ENCODE data around the gene UBE2L3. TPM values are rescaled to one million over a fixed set of nuclear protein-coding genes. Genes with fewer than 3 reads are reported as not detected.

Gene UBE2L3
- polyA plus RNA-seq, 1 of the 3 experiments (the other 2 are of a cell fraction), result 41.2 TPM

- Histone ChIP-seq H2AFZ (ENCODE audit: low read depth) (no peak overlapping the region), H3K36me3 (replicated peaks in 1 of 2; ENCODE audit: control insufficient read depth in 1 of 2, insufficient read depth in 2 of 2, low read length in 1 of 2) (peaks cover 11 to 32% of the 10 kb centered on the region in 2 experiments), H3K27me3 (ENCODE audit: insufficient read depth) (no peaks in the 10 kb centered on the region), H3K27ac (ENCODE audit: low read depth in 2 of 2, low read length in 1 of 2) (no peak overlapping the region), H4K20me1 (ENCODE audit: insufficient read depth) (peaks cover 91% of the 10 kb centered on the region), H3K4me2 (no peak overlapping the region), H3K9me3 (no peaks in the 10 kb centered on the region), H3K4me3 (ENCODE audit: low read depth in 2 of 2, low read length in 1 of 2) (no peak overlapping the region), H3K9me2 (no peaks in the 10 kb centered on the region), H3K4me1 (ENCODE audit: control insufficient read depth in 1 of 2, insufficient read depth in 2 of 2, low read depth in 1 of 2, low read length in 1 of 2) (peaks cover 1 to 9% of the 10 kb centered on the region in 2 experiments; a peak in 1 of 4 replicates), H3K79me2 (ENCODE audit: insufficient read depth) (peaks cover 82% of the 10 kb centered on the region), H3K9ac (no peak overlapping the region), H3F3A (replicated peaks; ENCODE audit: insufficient read depth) (peaks cover 23% of the 10 kb centered on the region)
- TF ChIP-seq PBX3 (IDR thresholded peaks at IDR 0.05) (no peak), SMC3 (IDR thresholded peaks at IDR 0.05; ENCODE audit: low read depth, low read length) (no peak), MXI1 (IDR thresholded peaks at IDR 0.05; ENCODE audit: low read depth, low read length) (no peak)
- CTCF ChIA-PET, result interaction anchor here (1.5 to 11.2 kb wide), 2 partner anchors 16 to 17 kb away, joined by 5 to 145 read pairs; partner anchors contain the start of gene SDF2L1
- DNase-seq, result peak; percentile 3
- 92% methylated on average over 23 of the region's 23 CpGs for WGBS (ENCODE audit: low lambda C conversion rate)
- POLR2A ChIA-PET, result interaction anchor here (0.6 kb wide), 1 partner anchor 41 kb away, joined by 3 read pairs; no protein-coding TSS in a partner anchor
These were observed 55.6 kb downstream of the UBE2L3 start for GRCh38 chr22:21622919-21623647.

- WGBS (ENCODE audit: low lambda C conversion rate), result 96% methylated on average over 6 of the region's 7 CpGs
- peaks cover 23% of the 10 kb centered on the region for H3F3A ChIP-seq (replicated peaks; ENCODE audit: insufficient read depth)
- POLR2A ChIA-PET, result interaction anchor here (0.6 kb wide), 1 partner anchor 41 kb away, joined by 3 read pairs; no protein-coding TSS in a partner anchor
- TF ChIP-seq RFX5 (IDR thresholded peaks at IDR 0.05; ENCODE audit: low read length), result no peak
- no peak for TF ChIP-seq POLR2AphosphoS5 (IDR thresholded peaks at IDR 0.05; ENCODE audit: low read depth, low read length)
- no peak for TF ChIP-seq RXRA (IDR thresholded peaks at IDR 0.05; ENCODE audit: borderline replicate concordance, low read depth)
- CTCF ChIA-PET, result interaction anchor here (1.5 to 11.2 kb wide), 2 partner anchors 17 kb away, joined by 5 to 145 read pairs; partner anchors contain the start of gene SDF2L1
- no peaks in the 10 kb centered on the region for H3K9me2 ChIP-seq
- H3K4me3 ChIP-seq (ENCODE audit: low read depth in 2 of 2, low read length in 1 of 2), result no peak overlapping the region
- peaks cover 6 to 14% of the 10 kb centered on the region in 2 experiments; a peak in 1 of 4 replicates for H3K4me1 ChIP-seq (ENCODE audit: control insufficient read depth in 1 of 2, insufficient read depth in 2 of 2, low read depth in 1 of 2, low read length in 1 of 2)
- H3K79me2 ChIP-seq (ENCODE audit: insufficient read depth), result peaks cover 82% of the 10 kb centered on the region
- H3K9ac ChIP-seq, result no peak overlapping the region
- peaks cover 92% of the 10 kb centered on the region for H4K20me1 ChIP-seq (ENCODE audit: insufficient read depth)
- H3K27me3 ChIP-seq (ENCODE audit: insufficient read depth), result no peaks in the 10 kb centered on the region
- no peak overlapping the region; a peak in 1 of 4 replicates for H3K27ac ChIP-seq (ENCODE audit: low read depth in 2 of 2, low read length in 1 of 2)
- no peak for DNase-seq
- H2AFZ ChIP-seq (ENCODE audit: low read depth), result no peak overlapping the region
- H3K9me3 ChIP-seq, result no peaks in the 10 kb centered on the region
- peaks cover 11 to 36% of the 10 kb centered on the region in 2 experiments for H3K36me3 ChIP-seq (replicated peaks in 1 of 2; ENCODE audit: control insufficient read depth in 1 of 2, insufficient read depth in 2 of 2, low read length in 1 of 2)
- H3K4me2 ChIP-seq, result no peak overlapping the region
These were observed 56.1 kb downstream of the UBE2L3 start for GRCh38 chr22:21623648-21623970.

GRCh38 chr22:21624120-21624879 lies 56.8 kb downstream of the UBE2L3 start:
- Histone ChIP-seq H3K36me3 (replicated peaks in 1 of 2; ENCODE audit: control insufficient read depth in 1 of 2, insufficient read depth in 2 of 2, low read length in 1 of 2) (peaks cover 11 to 36% of the 10 kb centered on the region in 2 experiments), H3K79me2 (ENCODE audit: insufficient read depth) (peaks cover 81% of the 10 kb centered on the region), H3K4me3 (ENCODE audit: low read depth in 2 of 2, low read length in 1 of 2) (no peak overlapping the region), H2AFZ (ENCODE audit: low read depth) (no peak overlapping the region), H3K9me3 (no peaks in the 10 kb centered on the region), H3K27me3 (ENCODE audit: insufficient read depth) (no peaks in the 10 kb centered on the region), H3K4me1 (ENCODE audit: control insufficient read depth in 1 of 2, insufficient read depth in 2 of 2, low read depth in 1 of 2, low read length in 1 of 2) (peaks cover 6 to 19% of the 10 kb centered on the region in 2 experiments; a peak in 1 of 4 replicates), H3K27ac (ENCODE audit: low read depth in 2 of 2, low read length in 1 of 2) (no peak overlapping the region; a peak in 1 of 4 replicates), H4K20me1 (ENCODE audit: insufficient read depth) (peaks cover 88% of the 10 kb centered on the region), H3K9me2 (no peaks in the 10 kb centered on the region), H3K4me2 (no peak overlapping the region), H3F3A (replicated peaks; ENCODE audit: insufficient read depth) (peaks cover 23% of the 10 kb centered on the region), H3K9ac (no peak overlapping the region)
- POLR2A ChIA-PET, result no interaction called here
- DNase-seq, result peak; percentile 57
- CTCF ChIA-PET, result interaction anchor here (0.6 to 11.2 kb wide), 10 partner anchors 11 to 586 kb away, joined by 3 to 145 read pairs (median 3); partner anchors contain the start of gene SDF2L1
- WGBS (ENCODE audit: low lambda C conversion rate), result 80% methylated on average over 8 of the region's 8 CpGs
- TF ChIP-seq USF1 (IDR thresholded peaks at IDR 0.05; ENCODE audit: borderline replicate concordance, low read depth) (no peak), CTCF (IDR thresholded peaks at IDR 0.05) (peak; percentile 73), FOXJ3 (CRISPR knock-in tag; IDR thresholded peaks at IDR 0.05) (no peak), RCOR1 (IDR thresholded peaks at IDR 0.05; ENCODE audit: low read length) (no peak)
